T follicular helper cell (primary cell): Measurements from ENCODE around the gene UCK2.

ENCODE experiments used
- DNase-seq: peaks from one replicate; pipeline ENCODE4 v3.0.0-alpha.2; 2020; ENCODE audit warnings: low read depth

UCK2 gene

GRCh38 chr1:165900576-165901380, 73.4 kb downstream of the UCK2 start:
- DNase-seq, result no peak

- DNase-seq, result no peak
These were observed 75.2 kb downstream of the UCK2 start for GRCh38 chr1:165902565-165902964.

GRCh38 chr1:165903672-165904071, 76.3 kb downstream of the UCK2 start:
- no peak for DNase-seq

- no peak for DNase-seq
These were observed 77.5 kb downstream of the UCK2 start for GRCh38 chr1:165904948-165905347.

- DNase-seq, result no peak
These were observed 78.4 kb downstream of the UCK2 start for GRCh38 chr1:165905853-165906252.

- DNase-seq, result no peak
These were observed 79.9 kb downstream of the UCK2 start for GRCh38 chr1:165907256-165907857.

- DNase-seq, result no peak
These were observed 83.5 kb downstream of the UCK2 start for GRCh38 chr1:165910764-165911421.

- no peak for DNase-seq
These were observed 84.3 kb downstream of the UCK2 start for GRCh38 chr1:165911609-165912281.

GRCh38 chr1:165912638-165913037, 85.2 kb downstream of the UCK2 start:
- no peak for DNase-seq

- peak; percentile 51 for DNase-seq
These were observed 86.9 kb downstream of the UCK2 start for GRCh38 chr1:165914136-165914798.

- no peak for DNase-seq
These were observed 88.1 kb downstream of the UCK2 start for GRCh38 chr1:165915480-165915879.

GRCh38 chr1:165915932-165916348, 88.5 kb downstream of the UCK2 start:
- DNase-seq, result no peak

- DNase-seq, result no peak
These were observed 89.8 kb downstream of the UCK2 start for GRCh38 chr1:165917166-165917565.

GRCh38 chr1:165924117-165924516, 96.7 kb downstream of the UCK2 start:
- no peak for DNase-seq

- no peak for DNase-seq
These were observed 98.2 kb downstream of the UCK2 start for GRCh38 chr1:165925498-165926079.

GRCh38 chr1:165927169-165927568, 99.8 kb downstream of the UCK2 start:
- DNase-seq, result no peak

GRCh38 chr1:165928075-165928731, 100.8 kb downstream of the UCK2 start:
- DNase-seq, result peak; percentile 16

GRCh38 chr1:165930961-165931360, 103.5 kb downstream of the UCK2 start:
- DNase-seq, result no peak

- no peak for DNase-seq
These were observed 106.2 kb downstream of the UCK2 start for GRCh38 chr1:165933446-165934170.

- no peak for DNase-seq
These were observed 109.1 kb downstream of the UCK2 start for GRCh38 chr1:165936542-165936941.
